Dermis microvascular lymphatic vessel endothelial cell (primary cell): ENCODE results near the gene ADAMTS16. TPM values are rescaled to one million over a fixed set of nuclear protein-coding genes. Genes with fewer than 3 reads are reported as not detected.

Experiments used
- DNase-seq, 2 donors: peaks; one replicate each; pipeline versions ENCODE4 v3.0.0 to v3.0.0-alpha.2; 2010; ENCODE audit warnings: low read depth in 2 of 2
- total RNA-seq: library from RNA; depleted of rRNA; stranded (reverse); fragments of >200 nt; gene quantifications from 2 replicates; pipeline ENCODE4 v1.2.1, GENCODE V29; 2014

ADAMTS16 gene
- total RNA-seq, 1 donor from 2014 or later, result not detected

DNA sequence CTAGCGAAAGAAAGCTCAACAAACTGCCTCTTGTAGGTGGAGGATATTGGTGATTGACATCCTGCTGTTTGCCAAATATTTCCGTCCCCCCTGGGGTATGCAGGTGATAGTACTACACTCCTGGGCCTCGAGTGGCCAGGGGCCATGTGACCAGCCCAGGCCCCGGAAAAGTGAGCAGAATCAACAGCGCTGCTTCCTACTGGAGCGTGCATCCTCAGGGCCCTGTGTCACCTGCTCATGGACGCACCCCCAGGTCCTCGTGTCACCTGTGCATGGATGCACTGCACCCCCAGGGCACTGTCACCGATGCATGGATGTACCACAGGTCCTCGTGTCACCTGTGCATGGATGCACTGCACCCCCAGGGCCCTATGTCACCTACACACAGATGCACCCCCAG, 43.8 kb downstream of the ADAMTS16 start:
- no peak for DNase-seq

GRCh38 chr5:5188376-5189050, 48.4 kb downstream of the ADAMTS16 start:
- no peak for DNase-seq

GRCh38 chr5:5189051-5189430, 48.9 kb downstream of the ADAMTS16 start:
- DNase-seq, result no peak

- DNase-seq, result no peak
Observed at GRCh38 chr5:5191906-5192305, 51.8 kb downstream of the ADAMTS16 start.

- no peak for DNase-seq
Observed at GRCh38 chr5:5192681-5193080, 52.6 kb downstream of the ADAMTS16 start.

DNA sequence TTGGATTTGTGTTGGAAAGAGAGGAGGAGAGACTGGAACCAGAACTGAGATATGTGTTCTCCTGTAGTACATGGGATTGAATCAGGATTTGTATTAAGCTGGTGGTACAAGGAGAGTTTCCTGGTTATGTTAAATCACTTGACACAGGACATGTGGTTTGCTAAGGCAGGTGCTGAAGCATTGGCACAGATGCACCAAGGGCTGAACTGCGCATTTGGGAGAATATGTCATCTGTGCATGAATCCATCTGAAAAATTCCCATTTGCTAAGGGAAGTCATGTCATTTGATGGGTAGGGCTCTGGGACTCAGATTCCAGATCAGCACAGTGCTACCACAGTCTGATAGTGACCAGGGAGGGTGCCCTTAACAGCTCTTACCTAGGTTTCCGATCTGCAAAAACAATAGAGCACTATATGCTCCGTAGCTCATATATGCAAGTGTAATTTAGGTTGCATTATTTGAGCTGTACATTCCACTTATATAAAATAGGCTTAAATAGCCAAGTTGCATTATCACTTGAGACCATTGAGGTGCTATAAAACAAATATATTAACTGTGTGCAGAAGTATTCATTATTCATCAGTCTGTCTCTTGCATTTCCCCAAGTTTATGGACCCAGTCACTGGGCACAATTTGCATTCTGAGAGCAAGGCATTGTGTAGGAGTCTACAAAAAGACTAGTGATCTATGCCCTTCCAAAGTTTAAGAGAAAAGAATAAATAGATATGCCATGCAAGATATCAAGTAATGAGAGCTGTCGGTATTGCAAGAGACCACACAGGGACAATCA, 55.2 kb downstream of the ADAMTS16 start:
- DNase-seq, result no peak

GRCh38 chr5:5198135-5198534, 58.0 kb downstream of the ADAMTS16 start:
- no peak for DNase-seq

- no peak for DNase-seq
Observed at GRCh38 chr5:5198815-5199214, 58.7 kb downstream of the ADAMTS16 start.

DNA sequence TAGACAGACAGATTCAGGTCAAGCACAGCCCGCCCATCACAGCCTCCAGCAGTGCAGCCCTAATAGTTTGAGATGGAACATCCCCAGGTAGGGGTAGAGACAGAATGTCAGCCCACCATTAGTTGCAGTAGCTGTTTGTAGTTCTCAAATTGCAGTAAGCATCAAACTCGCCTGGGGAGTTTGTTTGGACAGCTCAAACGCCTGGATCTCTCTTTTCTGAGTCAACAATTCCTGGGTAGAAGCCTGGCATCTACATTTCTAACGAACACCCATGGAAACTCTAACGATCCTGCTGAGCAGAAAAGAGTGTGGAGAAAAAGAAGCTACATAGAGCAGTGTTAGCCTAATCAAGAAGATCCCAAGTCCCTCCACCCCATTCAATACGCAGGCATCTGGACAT, 59.4 kb downstream of the ADAMTS16 start:
- no peak for DNase-seq

DNA sequence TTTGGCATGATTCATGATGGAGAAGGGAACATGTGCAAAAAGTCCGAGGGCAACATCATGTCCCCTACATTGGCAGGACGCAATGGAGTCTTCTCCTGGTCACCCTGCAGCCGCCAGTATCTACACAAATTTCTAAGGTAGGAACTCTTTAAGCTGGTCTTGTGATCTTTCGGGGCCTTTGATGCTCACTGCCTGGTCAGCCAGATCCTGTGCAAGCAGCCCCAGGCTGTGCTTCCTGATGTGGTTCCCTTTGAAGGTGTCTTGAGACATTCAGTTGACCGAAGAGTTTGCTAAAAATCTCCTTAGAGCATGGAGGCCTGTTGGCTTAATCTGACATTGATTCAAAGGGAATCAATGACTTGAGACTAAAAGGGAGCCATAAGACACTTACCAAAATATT, 60.0 kb downstream of the ADAMTS16 start:
- DNase-seq, result no peak

DNA sequence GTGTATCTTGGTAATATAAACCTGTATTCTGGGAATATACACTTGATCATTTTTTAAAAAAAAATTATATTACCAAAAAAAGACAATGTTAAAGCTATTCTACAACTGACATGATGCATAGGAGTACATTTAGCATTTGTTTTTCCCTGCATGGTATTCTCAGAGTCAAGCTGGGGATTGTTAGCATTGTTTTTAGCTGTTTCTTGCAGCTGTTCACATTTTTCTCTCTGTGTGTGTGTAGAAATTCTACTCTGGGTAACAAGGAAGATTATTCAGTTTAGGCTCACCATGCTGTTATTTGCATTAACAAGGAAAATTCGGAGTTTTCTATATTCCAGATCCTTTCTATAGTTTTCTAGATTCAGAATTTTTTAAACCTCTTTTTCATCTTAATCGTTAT, 62.2 kb downstream of the ADAMTS16 start:
- DNase-seq, result no peak

GRCh38 chr5:5203451-5203850, 63.3 kb downstream of the ADAMTS16 start:
- no peak for DNase-seq

DNA sequence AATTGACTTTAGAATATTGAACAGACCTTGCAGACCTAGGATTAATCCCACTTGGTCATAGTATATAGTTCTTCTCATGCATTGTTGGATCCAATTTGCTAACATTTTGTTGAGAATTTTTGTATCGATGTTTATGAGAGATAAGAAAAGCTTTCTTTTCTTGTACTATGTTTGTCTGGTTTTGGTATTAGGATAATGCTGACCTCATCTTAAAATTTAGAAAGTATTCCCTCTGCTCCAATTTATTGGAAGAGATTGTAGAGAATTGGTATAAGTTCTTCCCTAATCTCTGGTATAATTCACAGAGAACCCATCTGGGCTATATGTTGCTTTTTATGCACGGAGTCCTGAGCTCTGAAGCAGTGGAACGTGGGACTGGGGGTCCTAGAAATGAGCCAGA, 67.7 kb downstream of the ADAMTS16 start:
- no peak for DNase-seq

DNA sequence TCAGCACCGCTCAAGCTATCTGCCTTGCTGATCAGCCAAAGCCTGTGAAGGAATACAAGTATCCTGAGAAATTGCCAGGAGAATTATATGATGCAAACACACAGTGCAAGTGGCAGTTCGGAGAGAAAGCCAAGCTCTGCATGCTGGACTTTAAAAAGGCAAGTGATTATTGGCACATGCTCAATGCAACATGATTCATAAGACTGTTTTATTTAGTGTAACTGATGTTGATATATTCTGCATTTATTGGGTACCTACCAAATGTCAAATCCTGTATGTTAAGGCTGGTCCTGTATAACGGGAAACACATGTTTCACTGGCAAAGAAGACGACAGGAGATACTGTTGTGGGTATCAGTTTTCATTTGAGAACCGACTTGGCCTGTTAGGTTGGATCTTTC, 69.0 kb downstream of the ADAMTS16 start:
- DNase-seq, result peak in 1 of 2 donors; percentile 2

DNA sequence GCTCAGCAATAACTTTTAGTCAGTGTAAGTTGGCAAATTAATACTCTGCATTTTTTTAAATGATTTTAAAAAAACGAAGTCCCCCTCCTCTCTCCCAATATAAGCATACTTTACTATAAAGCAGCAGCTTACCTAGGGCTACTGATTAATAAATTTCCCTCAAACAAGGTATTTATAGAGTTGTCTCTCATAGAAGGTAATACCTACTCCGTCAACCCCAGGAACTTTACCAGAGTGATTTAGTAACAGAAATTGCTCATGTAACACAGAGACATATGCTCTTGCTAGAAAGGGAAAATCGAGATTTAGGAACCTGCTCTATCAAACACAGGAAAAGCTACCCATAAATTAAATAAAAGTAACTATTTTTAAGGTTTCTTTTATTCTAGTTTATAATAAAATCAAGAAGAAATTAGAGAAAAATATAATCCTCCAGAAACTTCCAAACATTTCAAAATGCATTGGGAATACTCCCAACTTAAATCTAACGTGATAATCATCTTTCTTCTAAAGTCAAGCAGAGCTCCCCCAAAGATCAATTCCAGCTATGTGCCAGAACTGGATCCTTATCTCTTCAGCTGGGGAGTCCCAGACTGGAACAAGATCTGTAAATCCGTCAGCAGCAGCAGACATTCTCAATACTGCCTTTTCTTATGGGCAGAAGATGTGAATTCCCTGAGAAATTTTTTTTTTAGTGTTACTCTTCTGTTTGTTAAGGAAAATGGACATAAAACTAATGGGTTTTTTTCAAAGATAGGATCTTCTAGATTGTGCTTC, 69.6 kb downstream of the ADAMTS16 start:
- DNase-seq, result no peak

GRCh38 chr5:5217371-5217770, 77.2 kb downstream of the ADAMTS16 start:
- DNase-seq, result no peak

DNA sequence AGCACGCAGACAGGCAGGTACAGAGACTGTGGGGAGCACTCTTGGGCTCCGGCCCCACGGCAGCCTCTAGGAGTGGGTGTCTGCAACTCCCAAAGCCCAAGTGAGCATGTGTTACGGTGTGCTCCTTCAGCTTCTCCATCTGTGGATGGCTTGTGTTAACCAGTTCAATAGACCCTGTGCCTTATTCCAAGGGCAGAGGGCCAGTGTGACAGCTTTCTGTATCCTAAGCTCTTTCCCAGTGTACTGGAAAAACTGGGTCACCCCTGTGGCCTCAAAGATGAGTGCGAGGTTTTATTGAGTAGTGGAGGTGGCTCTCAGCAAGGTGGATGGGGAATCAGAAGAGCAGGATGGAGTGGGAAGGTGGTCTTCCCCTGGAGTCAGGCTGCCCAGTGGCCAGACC, 78.3 kb downstream of the ADAMTS16 start:
- no peak for DNase-seq

DNA sequence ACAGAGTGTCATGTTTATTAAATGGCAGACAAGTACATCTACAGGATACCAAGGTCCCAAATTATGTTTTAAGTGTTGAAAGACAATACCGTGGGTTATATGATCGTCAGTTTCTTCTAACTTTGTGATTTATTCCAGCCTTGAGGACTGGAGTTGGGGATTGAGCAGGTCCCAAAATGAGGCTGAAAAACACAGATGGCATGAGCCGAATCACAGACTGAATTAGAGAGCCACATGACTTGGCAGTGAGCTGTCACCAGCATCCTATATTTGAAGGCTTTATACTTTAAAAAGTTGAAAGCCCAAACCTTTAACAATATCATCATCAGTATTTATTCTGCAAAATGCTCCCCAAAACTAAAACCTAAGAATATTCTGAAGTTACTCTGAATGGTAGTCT, 79.4 kb downstream of the ADAMTS16 start:
- DNase-seq, result no peak

DNA sequence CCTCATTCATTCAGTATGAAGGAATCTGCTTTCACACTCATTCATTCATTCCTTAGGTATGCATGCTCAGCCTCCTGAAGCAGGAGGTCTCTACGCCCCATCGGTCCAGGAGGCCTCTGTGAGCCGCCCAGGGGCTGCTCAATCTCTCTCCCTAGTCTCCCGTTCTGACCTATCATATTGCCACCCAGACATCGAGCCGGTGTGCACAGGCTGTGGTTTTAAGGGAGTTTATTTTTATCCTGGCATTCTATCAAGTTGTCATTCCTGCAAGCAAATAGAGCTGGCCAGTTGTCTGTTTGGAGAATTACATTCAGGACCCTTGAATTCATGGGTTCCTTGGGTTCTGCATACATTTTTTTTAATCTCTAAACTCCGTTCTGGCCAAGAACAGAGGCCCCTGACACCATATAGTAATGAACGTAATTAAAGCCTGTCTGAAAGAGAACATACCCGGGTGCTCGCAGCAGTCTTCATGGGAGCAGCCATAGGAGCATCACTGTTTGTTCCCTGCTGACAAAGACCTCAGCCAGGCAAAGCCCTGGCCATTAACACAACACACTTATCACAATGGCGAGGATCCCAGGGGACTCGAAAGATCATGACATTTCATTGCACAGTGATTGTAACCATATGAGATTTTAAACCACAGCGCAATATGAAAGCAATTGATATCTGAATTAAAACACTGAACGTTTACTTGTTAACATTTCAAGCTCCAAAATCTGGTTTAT, 80.9 kb downstream of the ADAMTS16 start:
- no peak for DNase-seq

GRCh38 chr5:5221724-5222123, 81.6 kb downstream of the ADAMTS16 start:
- no peak for DNase-seq

DNA sequence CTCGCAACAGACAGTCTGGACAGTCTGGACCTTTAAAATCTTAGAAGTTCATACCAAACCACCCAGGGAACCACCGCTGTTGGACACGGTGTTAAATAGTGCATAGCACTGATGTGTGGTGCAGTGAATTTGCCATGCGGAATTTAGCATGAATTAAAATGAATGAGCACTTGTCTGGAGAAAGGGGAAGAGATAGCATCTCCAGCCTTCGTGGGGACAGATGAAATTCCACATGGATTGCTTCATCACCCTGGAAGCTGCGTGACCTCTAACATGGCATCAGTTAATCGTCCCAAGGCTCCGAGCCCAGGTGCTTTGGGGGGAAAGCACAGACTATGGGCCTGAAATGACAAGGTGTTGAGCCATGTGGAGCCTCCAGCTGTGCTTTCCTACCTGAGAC, 91.4 kb downstream of the ADAMTS16 start:
- no peak for DNase-seq

DNA sequence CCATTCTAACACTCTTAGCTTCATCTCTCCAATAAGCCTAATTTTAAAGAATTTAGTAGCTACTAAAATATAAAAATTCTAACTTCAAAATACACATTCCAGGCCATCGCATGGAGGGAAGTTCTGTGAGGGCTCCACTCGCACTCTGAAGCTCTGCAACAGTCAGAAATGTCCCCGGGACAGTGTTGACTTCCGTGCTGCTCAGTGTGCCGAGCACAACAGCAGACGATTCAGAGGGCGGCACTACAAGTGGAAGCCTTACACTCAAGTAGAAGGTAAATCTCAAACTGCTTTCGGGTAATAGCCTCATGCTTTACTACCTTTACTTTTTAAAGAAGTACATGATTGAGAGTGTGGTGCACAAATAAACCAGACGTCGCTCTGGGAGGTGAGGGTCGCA, 94.8 kb downstream of the ADAMTS16 start:
- DNase-seq, result no peak
